GM03348 (cell line): Measurements from ENCODE around the gene ADNP.
A peak's percentile ranks its signal among the peaks of the same experiment; 100 is the strongest.

Source experiments
- DNase-seq: peaks from one replicate; pipeline ENCODE4 v3.0.0; 2012; ENCODE audit warnings: low spot score

ADNP gene

DNA sequence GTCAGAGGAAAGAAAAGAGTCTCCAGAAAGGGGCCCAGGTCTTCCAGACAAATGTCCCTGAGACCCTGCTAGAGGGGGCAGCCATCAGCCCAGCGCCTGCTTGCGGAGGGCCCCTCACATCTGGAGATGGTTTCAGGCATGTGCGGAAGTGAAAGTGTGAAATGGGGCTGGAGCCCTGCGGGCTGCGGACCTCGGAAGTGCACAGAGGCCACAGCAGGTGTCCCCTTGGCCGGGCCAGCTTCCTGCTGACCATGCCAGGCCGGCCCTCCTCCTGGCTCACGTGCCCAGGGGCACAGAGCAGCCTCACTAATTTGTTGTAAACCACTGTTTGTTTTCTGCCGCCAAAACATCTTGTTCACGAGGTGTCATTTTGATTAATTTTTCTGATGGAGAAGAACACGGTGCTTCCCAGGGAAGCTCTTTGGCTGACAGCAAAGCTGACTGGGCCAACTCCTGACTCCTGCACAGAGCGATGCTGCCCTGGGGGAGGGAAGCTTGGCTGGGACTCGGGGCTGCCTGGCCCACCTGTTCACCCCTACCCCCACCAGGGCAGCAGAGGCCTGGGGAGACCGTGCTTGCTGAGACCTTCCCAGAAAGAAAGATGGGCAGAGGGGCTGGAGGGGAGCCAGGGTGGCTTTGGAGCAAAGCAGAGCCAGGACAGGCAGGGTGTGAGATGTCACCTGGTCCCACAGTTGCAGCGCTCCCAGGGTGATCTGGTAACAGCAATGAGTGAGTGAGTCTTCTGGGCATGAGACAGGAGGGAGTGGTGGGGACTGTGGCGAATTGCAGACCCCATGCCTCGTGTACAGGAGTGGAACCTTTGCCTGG, 82.2 kb downstream of the ADNP start:
- no peak for DNase-seq

DNA sequence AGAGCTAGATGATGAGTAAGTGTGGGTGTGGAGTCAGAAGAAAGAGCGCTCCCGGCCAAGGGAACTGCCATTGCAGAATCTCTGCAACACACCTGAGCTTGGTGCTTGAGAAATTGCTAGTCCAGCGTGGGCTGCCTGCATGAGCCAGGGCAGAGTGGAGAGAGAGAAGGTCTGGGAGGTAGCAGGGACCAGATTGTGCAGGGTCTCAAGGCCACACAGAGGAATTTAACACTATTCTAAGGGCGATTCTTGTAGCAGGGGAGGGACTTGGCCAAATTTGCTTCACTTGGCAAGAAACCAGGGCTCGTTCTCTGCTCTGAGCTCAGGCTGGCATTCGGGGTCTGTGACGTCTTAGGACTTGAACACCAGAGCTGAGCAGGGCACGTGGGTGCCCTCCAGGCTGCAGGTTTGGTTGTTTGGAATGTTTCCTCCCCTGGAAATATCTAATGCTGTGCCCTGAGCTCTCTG, 82.9 kb downstream of the ADNP start:
- DNase-seq = peak; percentile 23

DNA sequence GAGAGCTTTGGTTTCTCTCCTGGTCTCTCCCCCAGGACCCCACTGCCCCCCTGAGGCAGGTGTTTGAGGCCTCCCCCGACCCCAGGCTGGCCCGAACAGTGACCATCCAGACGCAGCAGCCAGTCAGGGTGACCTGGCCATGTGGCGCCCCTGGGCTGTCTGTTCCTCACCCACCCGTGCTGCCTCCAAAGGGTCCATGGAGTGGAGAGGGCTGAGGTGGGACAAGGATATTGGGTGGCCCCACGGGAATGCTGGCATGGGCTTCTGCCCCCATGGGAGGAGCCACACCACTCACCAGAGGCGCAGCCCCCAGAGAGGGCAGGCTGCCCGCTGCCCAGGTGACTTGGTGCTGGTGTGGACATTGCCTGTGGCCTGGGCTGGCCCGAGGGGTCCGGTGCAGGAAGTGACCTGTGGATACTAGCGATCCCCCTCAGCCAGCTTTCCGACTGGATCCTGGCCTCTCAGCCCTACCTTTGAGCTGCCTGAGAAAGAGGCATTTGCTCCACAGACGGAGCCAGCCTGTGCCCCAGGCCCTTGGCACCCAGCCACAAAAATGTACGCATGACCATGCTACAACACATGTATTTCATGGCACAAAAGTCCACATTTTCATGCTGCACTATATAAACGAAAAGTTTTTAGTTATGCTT, 85.5 kb downstream of the ADNP start:
- no peak for DNase-seq

DNA sequence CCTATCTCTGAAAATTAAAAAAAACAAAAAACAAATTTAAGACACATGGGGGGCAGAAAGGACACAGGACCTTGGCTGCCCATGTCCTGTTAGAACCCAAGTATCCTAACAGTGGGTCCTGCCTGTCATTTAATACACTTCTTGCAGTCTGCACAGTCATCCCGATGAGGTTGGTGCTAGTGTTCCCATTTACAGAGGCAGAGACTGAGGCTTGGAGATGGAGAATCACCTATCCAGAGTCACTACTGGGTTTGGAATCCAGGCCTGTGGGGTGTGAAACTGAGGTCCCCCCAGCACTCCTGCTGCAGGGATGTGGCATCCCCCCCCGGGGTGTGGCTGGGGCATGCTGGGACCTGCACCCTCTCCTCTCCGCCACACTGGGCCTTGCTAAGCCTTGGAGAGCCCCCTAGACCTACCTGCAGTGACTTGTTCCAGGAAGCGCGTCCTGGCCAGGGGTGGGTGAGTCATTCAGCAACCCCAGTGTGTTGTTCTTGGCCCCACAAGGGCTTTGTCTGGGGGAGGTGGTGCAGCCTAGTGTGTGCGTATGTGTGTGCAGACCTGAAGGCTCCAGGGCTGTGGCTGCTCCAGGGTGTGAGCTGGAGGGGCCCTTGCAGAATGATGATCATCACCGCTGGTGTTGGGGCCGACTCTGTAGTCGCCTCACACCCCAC, 86.7 kb downstream of the ADNP start:
- DNase-seq = no peak

DNA sequence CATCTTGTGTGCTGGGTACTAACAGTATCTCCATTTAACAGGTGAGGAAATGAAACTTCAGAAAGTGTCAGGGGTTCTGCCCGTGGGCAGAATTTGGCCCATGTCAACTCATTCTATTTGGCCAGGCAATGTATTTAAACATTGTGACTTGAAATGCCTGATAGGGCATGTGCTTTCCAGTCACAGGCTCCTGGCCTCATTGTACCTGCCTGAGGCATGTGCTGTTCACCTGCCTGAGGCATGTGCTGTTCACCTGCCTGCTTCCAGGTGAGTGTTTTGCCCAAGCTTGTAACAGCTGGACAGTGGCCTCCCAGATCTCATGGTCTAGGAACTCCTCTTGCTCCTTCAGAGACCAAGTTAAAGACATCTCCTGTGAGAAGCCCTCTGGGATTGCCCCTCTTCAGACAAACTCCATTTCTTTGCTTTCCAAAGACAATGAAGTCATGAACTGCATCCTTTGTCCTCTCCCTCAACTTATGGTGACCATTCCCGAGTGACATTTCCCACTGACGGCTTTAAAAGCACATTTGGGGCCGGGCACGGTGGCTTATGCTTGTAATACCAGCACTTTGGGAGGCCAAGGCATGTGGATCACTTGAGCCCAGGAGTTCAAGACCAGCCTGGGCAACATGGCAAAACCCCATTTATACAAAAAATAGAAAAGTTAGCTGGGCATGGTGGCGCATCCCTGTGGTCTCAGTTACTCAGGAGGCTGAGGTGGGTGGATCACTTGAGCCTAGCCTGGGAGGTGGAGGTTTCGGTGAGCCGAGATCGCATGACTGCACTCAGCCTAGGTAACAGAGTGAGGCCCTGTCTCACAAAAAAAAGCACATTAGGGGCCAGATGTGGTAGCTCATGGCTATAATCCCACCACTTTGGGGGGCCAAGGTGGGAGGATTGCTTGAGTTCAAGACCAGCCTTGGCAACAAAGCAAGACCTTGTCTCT, 87.6 kb downstream of the ADNP start:
- no peak for DNase-seq

DNA sequence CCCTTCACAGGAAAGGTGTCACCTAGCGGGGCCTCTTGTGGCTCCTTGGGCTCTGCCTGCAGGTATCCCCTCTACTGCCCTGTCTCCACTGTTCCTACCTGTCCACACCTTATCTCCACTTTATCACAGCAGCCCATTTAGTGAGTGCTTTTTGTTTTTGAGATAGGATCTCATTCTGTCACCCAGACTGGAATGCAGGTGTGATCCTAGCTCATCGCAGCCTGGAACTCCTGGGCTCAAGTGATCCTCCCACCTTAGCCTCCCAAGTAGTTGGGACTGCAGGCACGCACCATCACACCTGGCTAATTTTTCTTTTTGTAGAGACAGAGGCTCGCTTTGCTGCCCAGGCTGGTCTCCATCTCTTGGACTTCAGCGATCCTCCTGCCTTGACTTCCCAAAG, 88.4 kb downstream of the ADNP start:
- no peak for DNase-seq
